HEK293 (cell line): ENCODE measurements around the gene MYLK.

Source experiments
- BCL6B ChIP-seq: fragments of 450-650 bp; formaldehyde crosslinking; IDR thresholded peaks from 2 replicates; pipeline ENCODE4 v1.5.1; 2017; ENCODE audit warnings: missing biosample characterization, missing genetic modification characterization
- SP2 ChIP-seq: fragments of 450-650 bp; formaldehyde crosslinking; IDR thresholded peaks from 2 replicates; pipeline ENCODE4 v1.5.1; 2016; ENCODE audit warnings: missing biosample characterization, missing genetic modification characterization
- YY1 ChIP-seq: fragments of 450-650 bp; formaldehyde crosslinking; IDR thresholded peaks from 2 replicates; pipeline ENCODE4 v1.5.1; 2018; ENCODE audit warnings: missing biosample characterization, missing genetic modification characterization
- ZBTB10 ChIP-seq: fragments of 450-650 bp; formaldehyde crosslinking; IDR thresholded peaks from 2 replicates; pipeline ENCODE4 v1.5.1; 2016; ENCODE audit warnings: missing biosample characterization, missing genetic modification characterization
- ZEB2 ChIP-seq: fragments of 450-650 bp; formaldehyde crosslinking; IDR thresholded peaks from 2 replicates; pipeline ENCODE4 v1.5.1; 2016; ENCODE audit warnings: missing biosample characterization, missing genetic modification characterization
- ZNF138 ChIP-seq: fragments of 450-650 bp; formaldehyde crosslinking; IDR thresholded peaks from 2 replicates; pipeline ENCODE4 v1.5.1; 2016; ENCODE audit warnings: missing biosample characterization, missing genetic modification characterization, borderline replicate concordance
- ZNF140 ChIP-seq: fragments of 450-650 bp; formaldehyde crosslinking; IDR thresholded peaks from 2 replicates; pipeline ENCODE4 v1.5.1; 2016; ENCODE audit warnings: missing biosample characterization, missing genetic modification characterization
- ZNF394 ChIP-seq: fragments of 450-650 bp; formaldehyde crosslinking; IDR thresholded peaks from 2 replicates; pipeline ENCODE4 v1.5.1; 2016; ENCODE audit warnings: missing biosample characterization, missing genetic modification characterization, mild to moderate bottlenecking, moderate library complexity, borderline replicate concordance
- ZNF416 ChIP-seq: fragments of 450-650 bp; formaldehyde crosslinking; IDR thresholded peaks from 2 replicates; pipeline ENCODE4 v1.5.1; 2016; ENCODE audit warnings: missing biosample characterization, missing genetic modification characterization
- ZNF501 ChIP-seq: fragments of 450-650 bp; formaldehyde crosslinking; IDR thresholded peaks from 2 replicates; pipeline ENCODE4 v1.5.1; 2016; ENCODE audit warnings: missing biosample characterization, missing genetic modification characterization
- TF ChIP-seq, protein P1 (sequence below): fragments of 450-650 bp; formaldehyde crosslinking; IDR thresholded peaks from 2 replicates; pipeline ENCODE4 v1.5.1; 2016; ENCODE audit warnings: missing biosample characterization, missing genetic modification characterization
- TF ChIP-seq, protein P2 (sequence below): fragments of 450-650 bp; formaldehyde crosslinking; IDR thresholded peaks from 2 replicates; pipeline ENCODE4 v1.5.1; 2016; ENCODE audit warnings: missing biosample characterization, missing genetic modification characterization, low read depth
- TF ChIP-seq, protein P3 (sequence below): fragments of 450-650 bp; formaldehyde crosslinking; IDR thresholded peaks from 2 replicates; pipeline ENCODE4 v1.5.1; 2016; ENCODE audit warnings: missing biosample characterization, missing genetic modification characterization
- TF ChIP-seq, protein P4 (sequence below): fragments of 450-650 bp; formaldehyde crosslinking; IDR thresholded peaks from 2 replicates; pipeline ENCODE4 v1.5.1; 2016; ENCODE audit warnings: missing biosample characterization, missing genetic modification characterization

GRCh38 chr3:123929325-123929724 is 45.2 kb upstream of the MYLK start:
- TF ChIP-seq, protein P1, sequence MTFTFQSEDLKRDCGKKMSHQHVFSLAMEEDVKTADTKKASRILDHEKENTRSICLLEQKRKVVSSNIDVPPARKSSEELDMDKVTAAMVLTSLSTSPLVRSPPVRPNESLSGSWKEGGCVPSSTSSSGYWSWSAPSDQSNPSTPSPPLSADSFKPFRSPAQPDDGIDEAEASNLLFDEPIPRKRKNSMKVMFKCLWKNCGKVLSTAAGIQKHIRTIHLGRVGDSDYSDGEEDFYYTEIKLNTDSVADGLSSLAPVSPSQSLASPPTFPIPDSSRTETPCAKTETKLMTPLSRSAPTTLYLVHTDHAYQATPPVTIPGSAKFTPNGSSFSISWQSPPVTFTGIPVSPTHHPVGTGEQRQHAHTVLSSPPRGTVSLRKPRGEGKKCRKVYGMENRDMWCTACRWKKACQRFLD (tag by site-specific recombination) = no peak
- TF ChIP-seq ZNF140 (tag by site-specific recombination) (no peak), ZEB2 (tag by site-specific recombination) (no peak), ZNF501 (tag by site-specific recombination) (no peak), ZBTB10 (no peak), YY1 (tag by site-specific recombination) (no peak), BCL6B (tag by site-specific recombination) (no peak), ZNF394 (tag by site-specific recombination) (no peak), ZNF138 (tag by site-specific recombination) (no peak), SP2 (tag by site-specific recombination) (no peak), ZNF416 (tag by site-specific recombination) (no peak)
- TF ChIP-seq, protein P2, sequence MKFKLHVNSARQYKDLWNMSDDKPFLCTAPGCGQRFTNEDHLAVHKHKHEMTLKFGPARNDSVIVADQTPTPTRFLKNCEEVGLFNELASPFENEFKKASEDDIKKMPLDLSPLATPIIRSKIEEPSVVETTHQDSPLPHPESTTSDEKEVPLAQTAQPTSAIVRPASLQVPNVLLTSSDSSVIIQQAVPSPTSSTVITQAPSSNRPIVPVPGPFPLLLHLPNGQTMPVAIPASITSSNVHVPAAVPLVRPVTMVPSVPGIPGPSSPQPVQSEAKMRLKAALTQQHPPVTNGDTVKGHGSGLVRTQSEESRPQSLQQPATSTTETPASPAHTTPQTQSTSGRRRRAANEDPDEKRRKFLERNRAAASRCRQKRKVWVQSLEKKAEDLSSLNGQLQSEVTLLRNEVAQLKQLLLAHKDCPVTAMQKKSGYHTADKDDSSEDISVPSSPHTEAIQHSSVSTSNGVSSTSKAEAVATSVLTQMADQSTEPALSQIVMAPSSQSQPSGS = no peak
- TF ChIP-seq, protein P3, sequence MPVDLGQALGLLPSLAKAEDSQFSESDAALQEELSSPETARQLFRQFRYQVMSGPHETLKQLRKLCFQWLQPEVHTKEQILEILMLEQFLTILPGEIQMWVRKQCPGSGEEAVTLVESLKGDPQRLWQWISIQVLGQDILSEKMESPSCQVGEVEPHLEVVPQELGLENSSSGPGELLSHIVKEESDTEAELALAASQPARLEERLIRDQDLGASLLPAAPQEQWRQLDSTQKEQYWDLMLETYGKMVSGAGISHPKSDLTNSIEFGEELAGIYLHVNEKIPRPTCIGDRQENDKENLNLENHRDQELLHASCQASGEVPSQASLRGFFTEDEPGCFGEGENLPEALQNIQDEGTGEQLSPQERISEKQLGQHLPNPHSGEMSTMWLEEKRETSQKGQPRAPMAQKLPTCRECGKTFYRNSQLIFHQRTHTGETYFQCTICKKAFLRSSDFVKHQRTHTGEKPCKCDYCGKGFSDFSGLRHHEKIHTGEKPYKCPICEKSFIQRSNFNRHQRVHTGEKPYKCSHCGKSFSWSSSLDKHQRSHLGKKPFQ (tag by site-specific recombination) = no peak
- TF ChIP-seq, protein P4, sequence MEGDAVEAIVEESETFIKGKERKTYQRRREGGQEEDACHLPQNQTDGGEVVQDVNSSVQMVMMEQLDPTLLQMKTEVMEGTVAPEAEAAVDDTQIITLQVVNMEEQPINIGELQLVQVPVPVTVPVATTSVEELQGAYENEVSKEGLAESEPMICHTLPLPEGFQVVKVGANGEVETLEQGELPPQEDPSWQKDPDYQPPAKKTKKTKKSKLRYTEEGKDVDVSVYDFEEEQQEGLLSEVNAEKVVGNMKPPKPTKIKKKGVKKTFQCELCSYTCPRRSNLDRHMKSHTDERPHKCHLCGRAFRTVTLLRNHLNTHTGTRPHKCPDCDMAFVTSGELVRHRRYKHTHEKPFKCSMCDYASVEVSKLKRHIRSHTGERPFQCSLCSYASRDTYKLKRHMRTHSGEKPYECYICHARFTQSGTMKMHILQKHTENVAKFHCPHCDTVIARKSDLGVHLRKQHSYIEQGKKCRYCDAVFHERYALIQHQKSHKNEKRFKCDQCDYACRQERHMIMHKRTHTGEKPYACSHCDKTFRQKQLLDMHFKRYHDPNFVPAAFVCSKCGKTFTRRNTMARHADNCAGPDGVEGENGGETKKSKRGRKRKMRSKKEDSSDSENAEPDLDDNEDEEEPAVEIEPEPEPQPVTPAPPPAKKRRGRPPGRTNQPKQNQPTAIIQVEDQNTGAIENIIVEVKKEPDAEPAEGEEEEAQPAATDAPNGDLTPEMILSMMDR (tag by site-specific recombination) = no peak
